HepG2 (cell line): ENCODE data around the gene XPO1. TPM values are rescaled to one million over a fixed set of nuclear protein-coding genes. Genes with fewer than 3 reads are reported as not detected.

Experiments used
- ATAC-seq: fragments of 200-7000 bp; cut with Tn5 transposase; 3 replicates; pipeline ENCODE4 v1.9.1; 2020; ENCODE audit warnings: mild to moderate bottlenecking, moderate library complexity
- BruUV-seq: library from RNA; stranded (reverse); fragments of 400-500 nt; replicated peaks from 2 replicates; lab custom pipeline; 2021; lab: Mats Ljungman, UMichigan
- CTCF ChIA-PET: fragments of 300-600 bp; formaldehyde crosslinking; extraction: SDS; loops from one replicate; lab custom pipeline; 2021; ENCODE audit warnings: low total read pairs, inconsistent platforms, low intra/inter-chr PET ratio; lab: Yijun Ruan, JAX
- POLR2A ChIA-PET: fragments of 350-600 bp; sonication (Branson Sonifier 250); formaldehyde crosslinking; loops from one replicate; lab custom pipeline; 2020; ENCODE audit warnings: antibody characterized with exemption, inconsistent platforms; lab: Yijun Ruan, JAX
- DNase-seq: peaks from one replicate; pipeline ENCODE4 v3.0.0-alpha.2; 2015; ENCODE audit warnings: low spot score
- FAIRE-seq: peaks from 3 replicates; lab custom pipeline; 2011; peaks lifted over from hg19 to GRCh38; lab: Jason Lieb, UNC
- H2AFZ ChIP-seq: one replicate; pipeline ENCODE4 v1.6.1; 2011; ENCODE audit warnings: low read length, inconsistent platforms
- H3K27ac ChIP-seq: fragments of 300-600 bp; 3 replicates; pipeline ENCODE4 v1.8.0; 2011; ENCODE audit warnings: mixed run types, mild to moderate bottlenecking, mixed read lengths, low read length, inconsistent platforms; ENCODE audit not compliant: insufficient read depth; ENCODE audit errors: extremely low read length
- H3K27me3 ChIP-seq, 2 experiments: fragments of 200-600 bp in 1 of 2; 2 replicates in 1 of 2; 3 replicates in 1 of 2; pipeline versions ENCODE4 v1.6.0 to v1.8.0; 2011; ENCODE audit warnings: low read length in 2 of 2, mild to moderate bottlenecking in 2 of 2, moderate library complexity in 2 of 2, inconsistent platforms in 1 of 2; ENCODE audit not compliant: insufficient read depth in 2 of 2, control insufficient read depth in 1 of 2
- H3K36me3 ChIP-seq, 2 experiments: fragments of 200-600 bp in 1 of 2; replicated peaks in 1 of 2; 2 replicates in 1 of 2; 3 replicates in 1 of 2; pipeline versions ENCODE4 v1.5.1 to v1.8.0; 2011; ENCODE audit warnings: low read length in 2 of 2, inconsistent platforms in 1 of 2; ENCODE audit not compliant: insufficient read depth in 2 of 2, control insufficient read depth in 1 of 2
- H3K4me1 ChIP-seq: 2 replicates; pipeline ENCODE4 v1.5.1; 2012; ENCODE audit warnings: low read length, inconsistent platforms; ENCODE audit not compliant: insufficient read depth
- H3K4me2 ChIP-seq: 2 replicates; pipeline ENCODE4 v1.6.0; 2011; ENCODE audit warnings: low read depth, low read length, inconsistent platforms
- H3K4me3 ChIP-seq, 3 experiments: fragments of 200-600 bp in 1 of 3; sonication (generic), shearing (Covaris generic) in 1 of 3; replicated peaks in 1 of 3; 2 replicates each; pipeline ENCODE4 v1.5.1; 2011 to 2016; ENCODE audit warnings: low read length in 3 of 3, inconsistent platforms in 2 of 3, low read depth in 2 of 3, mild to moderate bottlenecking in 2 of 3, control low read depth in 1 of 3, mixed read lengths in 1 of 3; ENCODE audit not compliant: insufficient read depth in 1 of 3
- H3K79me2 ChIP-seq: one replicate; pipeline ENCODE4 v1.6.1; 2011; ENCODE audit warnings: low read length, inconsistent platforms; ENCODE audit not compliant: insufficient read depth
- H3K9ac ChIP-seq: 2 replicates; pipeline ENCODE4 v1.6.0; 2011; ENCODE audit warnings: mild to moderate bottlenecking, low read depth, low read length, inconsistent platforms; ENCODE audit not compliant: insufficient read depth
- H3K9me3 ChIP-seq: 2 replicates; pipeline ENCODE4 v1.5.1; 2012; ENCODE audit warnings: mild to moderate bottlenecking, low read length
- H4K20me1 ChIP-seq: 2 replicates; pipeline ENCODE4 v1.6.0; 2011; ENCODE audit warnings: inconsistent platforms, mild to moderate bottlenecking, low read length, moderate library complexity; ENCODE audit not compliant: insufficient read depth
- ADNP ChIP-seq: sonication (generic); formaldehyde crosslinking; IDR thresholded peaks from 2 replicates; pipeline ENCODE4 v1.4.0; 2020; ENCODE audit warnings: missing genetic modification reagents
- ELF3 ChIP-seq: IDR thresholded peaks from 2 replicates; pipeline ENCODE4 v1.6.1; 2016; ENCODE audit warnings: missing genetic modification reagents, missing compliant biosample characterization
- HNF4A ChIP-seq: sonication (generic); formaldehyde crosslinking; IDR thresholded peaks from 2 replicates; pipeline ENCODE4 v1.4.0; 2020; ENCODE audit warnings: missing genetic modification reagents
- JUNB ChIP-seq: sonication (generic); formaldehyde crosslinking; IDR thresholded peaks from 2 replicates; pipeline ENCODE4 v1.8.0; 2022; ENCODE audit warnings: missing genetic modification reagents, mild to moderate bottlenecking, borderline replicate concordance
- MED1 ChIP-seq: sonication (generic); formaldehyde crosslinking; IDR thresholded peaks from 2 replicates; pipeline ENCODE4 v1.4.0; 2020; ENCODE audit warnings: missing genetic modification reagents
- PRPF4 ChIP-seq: fragments of 200-400 bp; formaldehyde crosslinking; IDR thresholded peaks from 2 replicates; pipeline ENCODE4 v1.6.1; 2016; ENCODE audit warnings: low read length, low read depth; ENCODE audit not compliant: poor library complexity, severe bottlenecking
- RBM22 ChIP-seq: fragments of 200-400 bp; formaldehyde crosslinking; optimal IDR thresholded peaks from 2 replicates; pipeline ENCODE3; 2017; ENCODE audit warnings: mild to moderate bottlenecking, low read length, moderate library complexity
- RFXAP ChIP-seq: sonication (generic); formaldehyde crosslinking; IDR thresholded peaks from 2 replicates; pipeline ENCODE4 v1.4.0; 2020; ENCODE audit warnings: missing genetic modification reagents, borderline replicate concordance
- STAG1 ChIP-seq: sonication (generic); formaldehyde crosslinking; IDR thresholded peaks from 2 replicates; pipeline ENCODE4 v1.4.0; 2020; ENCODE audit warnings: missing genetic modification reagents
- ZFX ChIP-seq: sonication (generic); formaldehyde crosslinking; IDR thresholded peaks from 2 replicates; pipeline ENCODE4 v1.4.0; 2020; ENCODE audit warnings: mild to moderate bottlenecking, low read depth, missing genetic modification reagents, moderate library complexity
- ZMYM4 ChIP-seq: sonication (generic); formaldehyde crosslinking; IDR thresholded peaks from 2 replicates; pipeline ENCODE4 v1.8.1; 2023; ENCODE audit warnings: mild to moderate bottlenecking, missing genetic modification reagents
- ZNF703 ChIP-seq: sonication (generic); formaldehyde crosslinking; IDR thresholded peaks from 2 replicates; pipeline ENCODE4 v1.5.1; 2020; ENCODE audit warnings: missing genetic modification reagents, mild to moderate bottlenecking, moderate library complexity, borderline replicate concordance
- ZSCAN31 ChIP-seq: sonication (generic); formaldehyde crosslinking; IDR thresholded peaks from 2 replicates; pipeline ENCODE4 v1.5.0; 2020; ENCODE audit warnings: low read depth, mild to moderate bottlenecking, missing genetic modification reagents
- WGBS: methylation state at CpG from one replicate; pipeline ENCODE4 v1.1.6; 2017; ENCODE audit warnings: low lambda C conversion rate; 5-methylcytosine and 5-hydroxymethylcytosine counted together
- in situ Hi-C: cut with HindIII; loops from 2 replicates; pipeline ENCODE4 v1.10.0; 2017; ENCODE audit warnings: low pct_unique_long_range_greater_than_20kb; ENCODE audit not compliant: extremely low pct_ligation_motif_present
- intact Hi-C: fragments of 100-400 bp; cut with micrococcal nuclease; formaldehyde crosslinking; loops from one replicate; pipeline ENCODE4 v1.10.0; 2022; ENCODE audit not compliant: unreplicated experiment
- polyA plus RNA-seq, 8 experiments: library from polyadenylated mRNA; depleted of rRNA in 3 of 8; stranded (reverse) in 7 of 8; unstranded in 1 of 8; fragments of >200 nt; fragmentation: Illumina TruSeq in 4 of 8; extraction: Trizol in 4 of 8; gene quantifications; 2 replicates each; pipeline versions ENCODE4 v1.2.1 to v1.2.3, GENCODE V29; 2011 to 2016; ENCODE audit warnings: low read depth in 4 of 8, missing spikeins in 1 of 8, mixed read lengths in 1 of 8; ENCODE audit not compliant: insufficient read depth in 1 of 8
- total RNA-seq, 5 experiments: library from RNA; depleted of rRNA; stranded (reverse); fragments of >200 nt; fragmentation: Illumina TruSeq; extraction: Trizol; gene quantifications; 2 replicates each; pipeline ENCODE4 v1.2.3, GENCODE V29; 2016; ENCODE audit warnings: low read depth in 1 of 5
- TF ChIP-seq, protein P1 (sequence below): sonication (generic); formaldehyde crosslinking; IDR thresholded peaks from 2 replicates; pipeline ENCODE4 v1.4.0; 2020; ENCODE audit warnings: missing genetic modification reagents
- TF ChIP-seq, protein P2 (sequence below): sonication (generic); formaldehyde crosslinking; IDR thresholded peaks from 2 replicates; pipeline ENCODE4 v1.5.1; 2020; ENCODE audit warnings: mild to moderate bottlenecking, missing genetic modification reagents, borderline replicate concordance
- TF ChIP-seq, protein P3 (sequence below): sonication (generic); formaldehyde crosslinking; IDR thresholded peaks from 2 replicates; pipeline ENCODE4 v1.8.1; 2023; ENCODE audit warnings: missing genetic modification reagents, mild to moderate bottlenecking, borderline replicate concordance

XPO1 gene
- total and polyA plus RNA-seq, 2 of the 13 experiments (the other 11 are each of a cell fraction or from before 2014, with no cell fraction given), result 67.4 to 212 TPM

DNA sequence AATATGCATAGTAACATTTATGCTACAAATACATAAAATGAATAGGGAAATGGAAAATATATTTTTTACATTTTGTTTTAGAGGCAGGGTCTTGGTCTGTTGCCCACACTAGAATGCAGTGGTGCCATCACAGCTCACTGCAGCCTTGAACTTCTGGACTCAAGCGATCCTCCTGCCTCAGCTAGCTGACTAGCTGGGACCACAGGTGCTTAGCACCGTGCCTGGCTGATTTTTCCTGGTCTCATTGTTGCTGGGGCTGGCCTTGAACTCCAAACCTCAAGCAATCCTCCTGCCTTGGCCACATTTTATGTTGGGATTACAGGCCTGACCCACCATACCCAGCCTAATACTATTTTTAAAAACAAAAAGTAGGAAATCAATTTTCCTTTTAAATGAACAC is 33.2 kb downstream of the XPO1 start:
- Histone ChIP-seq H3K27ac (no peak overlapping the region), H3K79me2 (peaks cover 65% of the 10 kb centered on the region), H4K20me1 (peaks cover 3% of the 10 kb centered on the region; the same call in 1 of the 2 replicates), H3K4me3 (no peak overlapping the region), H3K9me3 (no peaks in the 10 kb centered on the region), H3K36me3 (peaks cover 9 to 71% of the 10 kb centered on the region in 2 experiments), H2AFZ (no peak overlapping the region), H3K27me3 (no peaks in the 10 kb centered on the region), H3K4me2 (no peak overlapping the region), H3K9ac (no peak overlapping the region), H3K4me1 (peaks cover 18% of the 10 kb centered on the region)
- intact Hi-C loops, result no loop called here
- 77% methylated on average over 2 of the region's 2 CpGs for WGBS
- CTCF ChIA-PET, result no interaction called here
- in situ Hi-C loops, result no loop called here
- POLR2A ChIA-PET, result no interaction called here
- FAIRE-seq (no peak), ATAC-seq (peak; percentile 52; the same call in 2 of the 3 replicates), DNase-seq (no peak)
- BruUV-seq, result no TSS peak
- TF ChIP-seq RBM22, result peak; percentile 72
- 0 out of 2 replicates have a peak, but pooled peaks have one; percentile 21 for TF ChIP-seq ZFX (CRISPR knock-in tag)
- TF ChIP-seq ZMYM4 (CRISPR knock-in tag), result 0 out of 2 replicates have a peak, but pooled peaks have one; percentile 12
- peak; percentile 5; the same call in 1 of the 2 replicates for TF ChIP-seq STAG1 (CRISPR knock-in tag)
- TF ChIP-seq, protein P1, sequence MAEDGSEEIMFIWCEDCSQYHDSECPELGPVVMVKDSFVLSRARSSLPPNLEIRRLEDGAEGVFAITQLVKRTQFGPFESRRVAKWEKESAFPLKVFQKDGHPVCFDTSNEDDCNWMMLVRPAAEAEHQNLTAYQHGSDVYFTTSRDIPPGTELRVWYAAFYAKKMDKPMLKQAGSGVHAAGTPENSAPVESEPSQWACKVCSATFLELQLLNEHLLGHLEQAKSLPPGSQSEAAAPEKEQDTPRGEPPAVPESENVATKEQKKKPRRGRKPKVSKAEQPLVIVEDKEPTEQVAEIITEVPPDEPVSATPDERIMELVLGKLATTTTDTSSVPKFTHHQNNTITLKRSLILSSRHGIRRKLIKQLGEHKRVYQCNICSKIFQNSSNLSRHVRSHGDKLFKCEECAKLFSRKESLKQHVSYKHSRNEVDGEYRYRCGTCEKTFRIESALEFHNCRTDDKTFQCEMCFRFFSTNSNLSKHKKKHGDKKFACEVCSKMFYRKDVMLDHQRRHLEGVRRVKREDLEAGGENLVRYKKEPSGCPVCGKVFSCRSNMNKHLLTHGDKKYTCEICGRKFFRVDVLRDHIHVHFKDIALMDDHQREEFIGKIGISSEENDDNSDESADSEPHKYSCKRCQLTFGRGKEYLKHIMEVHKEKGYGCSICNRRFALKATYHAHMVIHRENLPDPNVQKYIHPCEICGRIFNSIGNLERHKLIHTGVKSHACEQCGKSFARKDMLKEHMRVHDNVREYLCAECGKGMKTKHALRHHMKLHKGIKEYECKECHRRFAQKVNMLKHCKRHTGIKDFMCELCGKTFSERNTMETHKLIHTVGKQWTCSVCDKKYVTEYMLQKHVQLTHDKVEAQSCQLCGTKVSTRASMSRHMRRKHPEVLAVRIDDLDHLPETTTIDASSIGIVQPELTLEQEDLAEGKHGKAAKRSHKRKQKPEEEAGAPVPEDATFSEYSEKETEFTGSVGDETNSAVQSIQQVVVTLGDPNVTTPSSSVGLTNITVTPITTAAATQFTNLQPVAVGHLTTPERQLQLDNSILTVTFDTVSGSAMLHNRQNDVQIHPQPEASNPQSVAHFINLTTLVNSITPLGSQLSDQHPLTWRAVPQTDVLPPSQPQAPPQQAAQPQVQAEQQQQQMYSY, result no peak
- TF ChIP-seq JUNB, result no peak
- peak; percentile 79 for TF ChIP-seq HNF4A
- TF ChIP-seq, protein P2, sequence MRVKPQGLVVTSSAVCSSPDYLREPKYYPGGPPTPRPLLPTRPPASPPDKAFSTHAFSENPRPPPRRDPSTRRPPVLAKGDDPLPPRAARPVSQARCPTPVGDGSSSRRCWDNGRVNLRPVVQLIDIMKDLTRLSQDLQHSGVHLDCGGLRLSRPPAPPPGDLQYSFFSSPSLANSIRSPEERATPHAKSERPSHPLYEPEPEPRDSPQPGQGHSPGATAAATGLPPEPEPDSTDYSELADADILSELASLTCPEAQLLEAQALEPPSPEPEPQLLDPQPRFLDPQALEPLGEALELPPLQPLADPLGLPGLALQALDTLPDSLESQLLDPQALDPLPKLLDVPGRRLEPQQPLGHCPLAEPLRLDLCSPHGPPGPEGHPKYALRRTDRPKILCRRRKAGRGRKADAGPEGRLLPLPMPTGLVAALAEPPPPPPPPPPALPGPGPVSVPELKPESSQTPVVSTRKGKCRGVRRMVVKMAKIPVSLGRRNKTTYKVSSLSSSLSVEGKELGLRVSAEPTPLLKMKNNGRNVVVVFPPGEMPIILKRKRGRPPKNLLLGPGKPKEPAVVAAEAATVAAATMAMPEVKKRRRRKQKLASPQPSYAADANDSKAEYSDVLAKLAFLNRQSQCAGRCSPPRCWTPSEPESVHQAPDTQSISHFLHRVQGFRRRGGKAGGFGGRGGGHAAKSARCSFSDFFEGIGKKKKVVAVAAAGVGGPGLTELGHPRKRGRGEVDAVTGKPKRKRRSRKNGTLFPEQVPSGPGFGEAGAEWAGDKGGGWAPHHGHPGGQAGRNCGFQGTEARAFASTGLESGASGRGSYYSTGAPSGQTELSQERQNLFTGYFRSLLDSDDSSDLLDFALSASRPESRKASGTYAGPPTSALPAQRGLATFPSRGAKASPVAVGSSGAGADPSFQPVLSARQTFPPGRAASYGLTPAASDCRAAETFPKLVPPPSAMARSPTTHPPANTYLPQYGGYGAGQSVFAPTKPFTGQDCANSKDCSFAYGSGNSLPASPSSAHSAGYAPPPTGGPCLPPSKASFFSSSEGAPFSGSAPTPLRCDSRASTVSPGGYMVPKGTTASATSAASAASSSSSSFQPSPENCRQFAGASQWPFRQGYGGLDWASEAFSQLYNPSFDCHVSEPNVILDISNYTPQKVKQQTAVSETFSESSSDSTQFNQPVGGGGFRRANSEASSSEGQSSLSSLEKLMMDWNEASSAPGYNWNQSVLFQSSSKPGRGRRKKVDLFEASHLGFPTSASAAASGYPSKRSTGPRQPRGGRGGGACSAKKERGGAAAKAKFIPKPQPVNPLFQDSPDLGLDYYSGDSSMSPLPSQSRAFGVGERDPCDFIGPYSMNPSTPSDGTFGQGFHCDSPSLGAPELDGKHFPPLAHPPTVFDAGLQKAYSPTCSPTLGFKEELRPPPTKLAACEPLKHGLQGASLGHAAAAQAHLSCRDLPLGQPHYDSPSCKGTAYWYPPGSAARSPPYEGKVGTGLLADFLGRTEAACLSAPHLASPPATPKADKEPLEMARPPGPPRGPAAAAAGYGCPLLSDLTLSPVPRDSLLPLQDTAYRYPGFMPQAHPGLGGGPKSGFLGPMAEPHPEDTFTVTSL (CRISPR knock-in tag), result no peak
- TF ChIP-seq RFXAP (CRISPR knock-in tag), result no peak
- no peak for TF ChIP-seq MED1 (CRISPR knock-in tag)
- TF ChIP-seq ZSCAN31 (CRISPR knock-in tag), result no peak
- TF ChIP-seq PRPF4, result no peak
- no peak for TF ChIP-seq ELF3
- TF ChIP-seq ZNF703 (CRISPR knock-in tag), result no peak
- TF ChIP-seq, protein P3, sequence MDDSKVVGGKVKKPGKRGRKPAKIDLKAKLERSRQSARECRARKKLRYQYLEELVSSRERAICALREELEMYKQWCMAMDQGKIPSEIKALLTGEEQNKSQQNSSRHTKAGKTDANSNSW (CRISPR knock-in tag), result no peak
- TF ChIP-seq ADNP (CRISPR knock-in tag), result peak; percentile 49; the same call in 1 of the 2 replicates
